GM12878 (cell line): ENCODE measurements around the gene KASH5. TPM values are rescaled to one million over a fixed set of nuclear protein-coding genes. Genes with fewer than 3 reads are reported as not detected.

Experiments used
- ATAC-seq: fragments of 200-7000 bp; cut with Tn5 transposase; 3 replicates; pipeline ENCODE4 v1.9.1; 2020; ENCODE audit warnings: mild to moderate bottlenecking, moderate library complexity
- BruUV-seq: library from RNA; stranded (reverse); fragments of 400-500 nt; replicated peaks from 2 replicates; lab custom pipeline; 2021; lab: Mats Ljungman, UMichigan
- CTCF ChIA-PET: fragments of 300-600 bp; sonication (Branson Sonifier 250); formaldehyde crosslinking; extraction: SDS; loops from one replicate; lab custom pipeline; 2021; ENCODE audit warnings: inconsistent platforms; lab: Yijun Ruan, JAX
- POLR2A ChIA-PET: fragments of 350-600 bp; formaldehyde crosslinking; extraction: SDS; loops from one replicate; lab custom pipeline; 2021; ENCODE audit warnings: inconsistent platforms; lab: Charles Lee
- RAD21 ChIA-PET: fragments of 300-600 bp; sonication (Branson Sonifier 250); formaldehyde crosslinking; loops from one replicate; lab custom pipeline; 2023; ENCODE audit warnings: antibody characterized with exemption; ENCODE audit not compliant: unreplicated experiment; lab: Charles Lee
- SMC1A ChIA-PET: fragments of 300-600 bp; sonication (Branson Sonifier 250); formaldehyde crosslinking; loops from one replicate; lab custom pipeline; 2023; ENCODE audit not compliant: unreplicated experiment, uncharacterized antibody; lab: Charles Lee
- DNase-seq: peaks from one replicate; pipeline ENCODE4 v3.0.0-alpha.2; 2011; ENCODE audit warnings: low read depth, low spot score
- FAIRE-seq: peaks from 3 replicates; lab custom pipeline; 2011; peaks lifted over from hg19 to GRCh38; lab: Jason Lieb, UNC
- H2AFZ ChIP-seq: 2 replicates; pipeline ENCODE4 v1.6.0; 2011; ENCODE audit warnings: low read depth, low read length, control low read depth; ENCODE audit not compliant: control insufficient read depth
- H3K27ac ChIP-seq: 2 replicates; pipeline ENCODE4 v1.5.1; 2011; ENCODE audit warnings: control low read depth; ENCODE audit not compliant: control insufficient read depth, insufficient read depth
- H3K27me3 ChIP-seq, 2 experiments: replicated peaks in 1 of 2; 2 replicates each; pipeline versions ENCODE4 v1.6.0 to v1.6.1; 2011; ENCODE audit warnings: low read length in 1 of 2; ENCODE audit not compliant: control insufficient read depth in 2 of 2, insufficient read depth in 2 of 2
- H3K36me3 ChIP-seq, 2 experiments: 2 replicates each; pipeline ENCODE4 v1.5.1; 2011; ENCODE audit warnings: low read length in 1 of 2; ENCODE audit not compliant: control insufficient read depth in 2 of 2, insufficient read depth in 2 of 2
- H3K4me1 ChIP-seq: 2 replicates; pipeline ENCODE4 v1.6.1; 2011; ENCODE audit warnings: mild to moderate bottlenecking, low read length, moderate library complexity, mixed read lengths; ENCODE audit not compliant: control insufficient read depth, insufficient read depth
- H3K4me2 ChIP-seq: 2 replicates; pipeline ENCODE4 v1.6.0; 2011; ENCODE audit warnings: control low read depth; ENCODE audit not compliant: control insufficient read depth, insufficient read depth
- H3K4me3 ChIP-seq: fragments of 200-600 bp; sonication (generic); 2 replicates; pipeline ENCODE4 v1.5.1; 2016
- H3K79me2 ChIP-seq: 2 replicates; pipeline ENCODE4 v1.6.0; 2011; ENCODE audit warnings: low read length; ENCODE audit not compliant: control insufficient read depth, insufficient read depth
- H3K9ac ChIP-seq: 2 replicates; pipeline ENCODE4 v1.8.0; 2011; ENCODE audit warnings: low read length, control low read depth, mixed read lengths; ENCODE audit not compliant: control insufficient read depth, insufficient read depth
- H3K9me3 ChIP-seq: replicated peaks from 3 replicates; pipeline ENCODE4 v1.5.1; 2011; ENCODE audit warnings: mild to moderate bottlenecking, low read length; ENCODE audit not compliant: control insufficient read depth, insufficient read depth
- H4K20me1 ChIP-seq: 2 replicates; pipeline ENCODE4 v1.6.0; 2011; ENCODE audit not compliant: control insufficient read depth, insufficient read depth
- CBX5 ChIP-seq: sonication (generic); IDR thresholded peaks from 2 replicates; pipeline ENCODE4 v1.6.1; 2016; ENCODE audit warnings: low read depth, moderate library complexity, mild to moderate bottlenecking, inconsistent platforms
- CEBPZ ChIP-seq: fragments of 150-350 bp; IDR thresholded peaks from 2 replicates; pipeline ENCODE4 v1.6.1; 2016; ENCODE audit warnings: low read depth, low read length
- EZH2 ChIP-seq: IDR thresholded peaks from 2 replicates; pipeline ENCODE4 v1.6.1; 2012; ENCODE audit warnings: low read depth, mild to moderate bottlenecking, control low read depth, inconsistent platforms, low read length, borderline replicate concordance; ENCODE audit not compliant: control insufficient read depth
- HDGF ChIP-seq: fragments of 450-650 bp; IDR thresholded peaks from 2 replicates; pipeline ENCODE4 v1.6.1; 2016; ENCODE audit warnings: antibody characterized with exemption
- LARP7 ChIP-seq: fragments of 450-650 bp; IDR thresholded peaks from 2 replicates; pipeline ENCODE4 v1.6.1; 2017; ENCODE audit warnings: mild to moderate bottlenecking
- POLR2AphosphoS2 ChIP-seq: IDR thresholded peaks from 2 replicates; pipeline ENCODE4 v1.6.1; 2011; ENCODE audit warnings: low read depth, mild to moderate bottlenecking, low read length, improper control_type of control experiment, moderate library complexity
- RELA ChIP-seq: fragments of 450-650 bp; IDR thresholded peaks from 2 replicates; pipeline ENCODE4 v1.8.0; 2014; ENCODE audit warnings: borderline replicate concordance; ENCODE audit not compliant: partially characterized antibody
- RFX5 ChIP-seq: IDR thresholded peaks from 2 replicates; pipeline ENCODE4 v1.6.1; 2011; ENCODE audit warnings: low read depth, low read length, improper control_type of control experiment
- SMAD1 ChIP-seq: fragments of 450-650 bp; IDR thresholded peaks from 2 replicates; pipeline ENCODE4 v1.6.1; 2018; ENCODE audit warnings: mild to moderate bottlenecking, low read depth; ENCODE audit not compliant: partially characterized antibody
- SP1 ChIP-seq: IDR thresholded peaks from one replicate; pipeline ENCODE4 v1.6.1; 2011; ENCODE audit warnings: low read depth, low read length
- SRF ChIP-seq, 2 experiments: IDR thresholded peaks; 2 replicates each; pipeline ENCODE4 v1.6.1; 2011; ENCODE audit warnings: low read depth in 2 of 2, low read length in 2 of 2, mild to moderate bottlenecking in 1 of 2, moderate library complexity in 1 of 2
- SUZ12 ChIP-seq: fragments of 200-600 bp; sonication (generic); IDR thresholded peaks from one replicate; pipeline ENCODE4 v1.6.1; 2018; ENCODE audit warnings: antibody characterized with exemption, mild to moderate bottlenecking; ENCODE audit not compliant: unreplicated experiment
- TAF1 ChIP-seq: IDR thresholded peaks from 2 replicates; pipeline ENCODE4 v1.6.1; 2011; ENCODE audit warnings: mild to moderate bottlenecking, low read depth, low read length, borderline replicate concordance
- TARDBP ChIP-seq: IDR thresholded peaks from 2 replicates; pipeline ENCODE4 v1.6.1; 2016; ENCODE audit warnings: borderline replicate concordance
- ZBED1 ChIP-seq: IDR thresholded peaks from 2 replicates; pipeline ENCODE4 v1.6.1; 2016; ENCODE audit warnings: borderline replicate concordance
- ZNF592 ChIP-seq: fragments of 450-650 bp; IDR thresholded peaks from 2 replicates; pipeline ENCODE4 v1.6.1; 2017; ENCODE audit warnings: mild to moderate bottlenecking, moderate library complexity
- WGBS: methylation state at CpG from one replicate; pipeline ENCODE4 v1.1.6; 2016; ENCODE audit warnings: low lambda C conversion rate; ENCODE audit not compliant: insufficient replicate concordance, insufficient coverage; ENCODE audit errors: missing lambda C conversion rate; 5-methylcytosine and 5-hydroxymethylcytosine counted together
- in situ Hi-C: fragments of 300-500 bp; cut with MboI; formaldehyde crosslinking; loops from 9 replicates; pipeline ENCODE4 v1.14.3; 2018; ENCODE audit warnings: mixed read lengths
- intact Hi-C: fragments of 100-400 bp; cut with micrococcal nuclease; formaldehyde crosslinking; loops from one replicate; pipeline ENCODE4 v1.14.2; 2022; ENCODE audit not compliant: unreplicated experiment
- polyA plus RNA-seq, 11 experiments: library from polyadenylated mRNA; depleted of rRNA in 4 of 11; unstranded in 6 of 11; stranded (reverse) in 5 of 11; fragments of >200 nt; fragmentation: Nextera tagmentation in 4 of 11; fragmentation: Illumina TruSeq in 1 of 11; extraction: Ambion mirVana in 4 of 11; extraction: Trizol in 1 of 11; gene quantifications; 1 replicate in 1 of 11; 2 replicates in 10 of 11; pipeline versions ENCODE4 v1.2.1 to v1.2.3, GENCODE V29; 2011 to 2016; ENCODE audit warnings: inconsistent platforms in 2 of 11, missing spikeins in 2 of 11, low read depth in 1 of 11
- total RNA-seq, 4 experiments: library from RNA; depleted of rRNA in 3 of 4; stranded (reverse); fragments of >200 nt in 3 of 4; fragmentation: Illumina TruSeq in 1 of 4; extraction: Trizol in 1 of 4; gene quantifications; 2 replicates each; pipeline versions ENCODE4 v1.2.1 to v1.2.3, GENCODE V29; 2013 to 2021

KASH5 gene
- total and polyA plus RNA-seq, 10 of the 15 experiments (the other 5 are each of a cell fraction or from before 2014, with no cell fraction given) = 0.03 to 0.06 (median 0.05) TPM; not detected in 7

GRCh38 chr19:49382639-49383038 lies 5.4 kb upstream of the KASH5 start:
- POLR2A ChIA-PET = no interaction called here
- Histone ChIP-seq H3K4me1 (no peaks in the 10 kb centered on the region), H3K9ac (no peak overlapping the region), H3K4me2 (no peak overlapping the region), H3K9me3 (no peaks in the 10 kb centered on the region), H3K36me3 (no peaks in the 10 kb centered on the region), H3K79me2 (no peaks in the 10 kb centered on the region)
- ATAC-seq = no peak
- BruUV-seq = no TSS peak
- intact Hi-C loops = no loop called here
- RAD21 ChIA-PET = no interaction called here
- SMC1A ChIA-PET = interaction anchor here (0.9 to 1.7 kb wide), 2 partner anchors 24 to 50 kb away, joined by 3 to 4 read pairs; no protein-coding TSS in a partner anchor
- in situ Hi-C loops = no loop called here
- TF ChIP-seq HDGF (no peak), TAF1 (no peak), CBX5 (no peak), RELA (no peak), POLR2AphosphoS2 (no peak), LARP7 (no peak), SMAD1 (no peak), TARDBP (no peak), SP1 (no peak), SUZ12 (no peak), CEBPZ (no peak), RFX5 (no peak), SRF (IDR thresholded peaks at IDR 0.05; ENCODE audit: low read depth in 2 of 2, low read length in 2 of 2) (no peak), ZNF592 (no peak), ZBED1 (no peak), EZH2 (no peak)
- TF ChIP-seq, all 136 proteins: peak for 0
- Histone ChIP-seq H3K4me3 (no peak overlapping the region), H2AFZ (no peak overlapping the region), H4K20me1 (no peaks in the 10 kb centered on the region), H3K27me3 (no peaks in the 10 kb centered on the region), H3K27ac (no peak overlapping the region)
- 52% methylated on average over 5 of the region's 5 CpGs for WGBS
- DNase-seq (no peak), FAIRE-seq (no peak)
- CTCF ChIA-PET = no interaction called here
